ENCODE data around the gene CEP350. TPM values are rescaled to one million over a fixed set of nuclear protein-coding genes. Genes with fewer than 3 reads are reported as not detected.

Gene CEP350
- total RNA-seq, 1 experiment from 2014 or later, result 27.6 TPM

DNA sequence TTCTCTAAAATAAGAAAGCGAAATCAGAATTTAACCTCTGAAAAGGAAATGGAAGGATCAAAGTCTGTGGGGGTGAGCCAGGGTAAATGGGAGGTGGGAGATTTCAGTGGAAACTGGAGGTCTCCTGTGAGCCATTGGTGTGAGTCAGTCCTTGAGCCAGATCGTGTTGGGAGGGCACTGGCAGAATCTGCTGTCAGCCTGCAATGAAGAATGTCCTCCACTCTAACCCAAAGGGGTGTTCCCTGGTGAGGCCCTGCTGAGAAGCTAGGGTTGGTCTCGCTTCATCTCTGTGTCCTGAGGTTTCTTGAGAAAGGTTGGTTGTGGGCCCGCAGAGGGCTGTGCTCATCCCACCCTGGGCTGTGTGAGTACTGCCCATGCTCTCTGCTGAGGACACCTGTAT is 202.5 kb downstream of the CEP350 start:
- Histone ChIP-seq H3K27ac (ENCODE audit: low read depth, low read length) (no peak overlapping the region), H3K79me2 (ENCODE audit: insufficient read depth, low read length) (peaks cover 43% of the 10 kb centered on the region), H3K9me3 (ENCODE audit: control insufficient read depth in 1 of 2, insufficient read depth in 1 of 2, low read depth in 1 of 2, low read length in 2 of 2) (no peaks in the 10 kb centered on the region), H3K4me1 (ENCODE audit: control insufficient read depth in 1 of 2, insufficient read depth in 2 of 2, low read length in 2 of 2) (peaks cover 2 to 30% of the 10 kb centered on the region in 2 experiments; a peak in 3 of 4 replicates), H2AFZ (ENCODE audit: low read depth, low read length, poor library complexity, severe bottlenecking) (no peak overlapping the region), H3K9ac (ENCODE audit: low read length) (no peak overlapping the region), H3K36me3 (ENCODE audit: control insufficient read depth in 1 of 2, insufficient read depth in 2 of 2, low read length in 2 of 2) (no peaks in the 10 kb centered on the region), H3K4me3 (replicated peaks in 1 of 2; ENCODE audit: low read depth in 1 of 2, low read length in 2 of 2) (no peak overlapping the region), H4K20me1 (ENCODE audit: insufficient read depth) (no peaks in the 10 kb centered on the region), H3K27me3 (ENCODE audit: insufficient read depth, low read length) (no peaks in the 10 kb centered on the region), H3K4me2 (ENCODE audit: low read length) (no peak overlapping the region), H3K9me2 (ENCODE audit: insufficient read depth) (no peaks in the 10 kb centered on the region)
- RAD21 ChIA-PET (ENCODE audit: low non-redundant PET in 1 of 2, low total read pairs in 2 of 2, uncharacterized antibody in 2 of 2, unreplicated experiment in 2 of 2), result no interaction called here
- CTCF ChIA-PET, result interaction anchor here (0.9 kb wide), 1 partner anchor 12 kb away, joined by 3 read pairs; no protein-coding TSS in a partner anchor
- DNase-seq (ENCODE audit: low read depth, low spot score) (no peak), ATAC-seq (no peak)
- TF ChIP-seq EZH2 (IDR thresholded peaks at IDR 0.05) (no peak), POLR2A (IDR thresholded peaks at IDR 0.05; ENCODE audit: borderline replicate concordance, extremely low read depth, insufficient read depth, insufficient read length) (no peak), RAD21 (IDR thresholded peaks at IDR 0.05; ENCODE audit: low read depth) (no peak), CBX3 (IDR thresholded peaks at IDR 0.05; ENCODE audit: low read depth) (no peak), CEBPB (IDR thresholded peaks at IDR 0.05; ENCODE audit: low read depth) (no peak), TCF7L2 (IDR thresholded peaks at IDR 0.05; ENCODE audit: borderline replicate concordance, extremely low read depth, insufficient read depth, insufficient read length) (no peak), POLR2AphosphoS5 (IDR thresholded peaks at IDR 0.05; ENCODE audit: low read depth, low read length) (no peak), SRF (IDR thresholded peaks at IDR 0.05; ENCODE audit: low read depth) (no peak), FOSL1 (IDR thresholded peaks at IDR 0.05; ENCODE audit: low read depth) (no peak), YY1 (IDR thresholded peaks at IDR 0.05; ENCODE audit: extremely low read depth, insufficient replicate concordance, low read depth, low read length) (no peak), ELF1 (IDR thresholded peaks at IDR 0.05; ENCODE audit: borderline replicate concordance, low read depth) (no peak), EGR1 (IDR thresholded peaks at IDR 0.05; ENCODE audit: low read depth) (no peak), ZNF274 (IDR thresholded peaks at IDR 0.05; ENCODE audit: low read depth, low read length) (no peak), EZH2phosphoT487 (IDR thresholded peaks at IDR 0.05; ENCODE audit: borderline replicate concordance) (no peak), JUND (IDR thresholded peaks at IDR 0.05) (no peak)
- TF ChIP-seq, protein P1, sequence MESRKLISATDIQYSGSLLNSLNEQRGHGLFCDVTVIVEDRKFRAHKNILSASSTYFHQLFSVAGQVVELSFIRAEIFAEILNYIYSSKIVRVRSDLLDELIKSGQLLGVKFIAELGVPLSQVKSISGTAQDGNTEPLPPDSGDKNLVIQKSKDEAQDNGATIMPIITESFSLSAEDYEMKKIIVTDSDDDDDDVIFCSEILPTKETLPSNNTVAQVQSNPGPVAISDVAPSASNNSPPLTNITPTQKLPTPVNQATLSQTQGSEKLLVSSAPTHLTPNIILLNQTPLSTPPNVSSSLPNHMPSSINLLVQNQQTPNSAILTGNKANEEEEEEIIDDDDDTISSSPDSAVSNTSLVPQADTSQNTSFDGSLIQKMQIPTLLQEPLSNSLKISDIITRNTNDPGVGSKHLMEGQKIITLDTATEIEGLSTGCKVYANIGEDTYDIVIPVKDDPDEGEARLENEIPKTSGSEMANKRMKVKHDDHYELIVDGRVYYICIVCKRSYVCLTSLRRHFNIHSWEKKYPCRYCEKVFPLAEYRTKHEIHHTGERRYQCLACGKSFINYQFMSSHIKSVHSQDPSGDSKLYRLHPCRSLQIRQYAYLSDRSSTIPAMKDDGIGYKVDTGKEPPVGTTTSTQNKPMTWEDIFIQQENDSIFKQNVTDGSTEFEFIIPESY (IDR thresholded peaks at IDR 0.05; ENCODE audit: extremely low read depth, insufficient replicate concordance, low read length), result no peak
- TF ChIP-seq, protein P2, sequence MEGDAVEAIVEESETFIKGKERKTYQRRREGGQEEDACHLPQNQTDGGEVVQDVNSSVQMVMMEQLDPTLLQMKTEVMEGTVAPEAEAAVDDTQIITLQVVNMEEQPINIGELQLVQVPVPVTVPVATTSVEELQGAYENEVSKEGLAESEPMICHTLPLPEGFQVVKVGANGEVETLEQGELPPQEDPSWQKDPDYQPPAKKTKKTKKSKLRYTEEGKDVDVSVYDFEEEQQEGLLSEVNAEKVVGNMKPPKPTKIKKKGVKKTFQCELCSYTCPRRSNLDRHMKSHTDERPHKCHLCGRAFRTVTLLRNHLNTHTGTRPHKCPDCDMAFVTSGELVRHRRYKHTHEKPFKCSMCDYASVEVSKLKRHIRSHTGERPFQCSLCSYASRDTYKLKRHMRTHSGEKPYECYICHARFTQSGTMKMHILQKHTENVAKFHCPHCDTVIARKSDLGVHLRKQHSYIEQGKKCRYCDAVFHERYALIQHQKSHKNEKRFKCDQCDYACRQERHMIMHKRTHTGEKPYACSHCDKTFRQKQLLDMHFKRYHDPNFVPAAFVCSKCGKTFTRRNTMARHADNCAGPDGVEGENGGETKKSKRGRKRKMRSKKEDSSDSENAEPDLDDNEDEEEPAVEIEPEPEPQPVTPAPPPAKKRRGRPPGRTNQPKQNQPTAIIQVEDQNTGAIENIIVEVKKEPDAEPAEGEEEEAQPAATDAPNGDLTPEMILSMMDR (IDR thresholded peaks at IDR 0.05 in 2 of 3, conservative IDR thresholded peaks at IDR 0.05 in 1 of 3; ENCODE audit: borderline replicate concordance in 1 of 3, insufficient read depth in 1 of 3, low read depth in 2 of 3, low read length in 2 of 3), result no peak
- TF ChIP-seq, protein P3, sequence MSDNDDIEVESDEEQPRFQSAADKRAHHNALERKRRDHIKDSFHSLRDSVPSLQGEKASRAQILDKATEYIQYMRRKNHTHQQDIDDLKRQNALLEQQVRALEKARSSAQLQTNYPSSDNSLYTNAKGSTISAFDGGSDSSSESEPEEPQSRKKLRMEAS (IDR thresholded peaks at IDR 0.05), result no peak
- TF ChIP-seq, protein P4, sequence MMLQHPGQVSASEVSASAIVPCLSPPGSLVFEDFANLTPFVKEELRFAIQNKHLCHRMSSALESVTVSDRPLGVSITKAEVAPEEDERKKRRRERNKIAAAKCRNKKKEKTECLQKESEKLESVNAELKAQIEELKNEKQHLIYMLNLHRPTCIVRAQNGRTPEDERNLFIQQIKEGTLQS (IDR thresholded peaks at IDR 0.05), result no peak
- TF ChIP-seq, protein P5, sequence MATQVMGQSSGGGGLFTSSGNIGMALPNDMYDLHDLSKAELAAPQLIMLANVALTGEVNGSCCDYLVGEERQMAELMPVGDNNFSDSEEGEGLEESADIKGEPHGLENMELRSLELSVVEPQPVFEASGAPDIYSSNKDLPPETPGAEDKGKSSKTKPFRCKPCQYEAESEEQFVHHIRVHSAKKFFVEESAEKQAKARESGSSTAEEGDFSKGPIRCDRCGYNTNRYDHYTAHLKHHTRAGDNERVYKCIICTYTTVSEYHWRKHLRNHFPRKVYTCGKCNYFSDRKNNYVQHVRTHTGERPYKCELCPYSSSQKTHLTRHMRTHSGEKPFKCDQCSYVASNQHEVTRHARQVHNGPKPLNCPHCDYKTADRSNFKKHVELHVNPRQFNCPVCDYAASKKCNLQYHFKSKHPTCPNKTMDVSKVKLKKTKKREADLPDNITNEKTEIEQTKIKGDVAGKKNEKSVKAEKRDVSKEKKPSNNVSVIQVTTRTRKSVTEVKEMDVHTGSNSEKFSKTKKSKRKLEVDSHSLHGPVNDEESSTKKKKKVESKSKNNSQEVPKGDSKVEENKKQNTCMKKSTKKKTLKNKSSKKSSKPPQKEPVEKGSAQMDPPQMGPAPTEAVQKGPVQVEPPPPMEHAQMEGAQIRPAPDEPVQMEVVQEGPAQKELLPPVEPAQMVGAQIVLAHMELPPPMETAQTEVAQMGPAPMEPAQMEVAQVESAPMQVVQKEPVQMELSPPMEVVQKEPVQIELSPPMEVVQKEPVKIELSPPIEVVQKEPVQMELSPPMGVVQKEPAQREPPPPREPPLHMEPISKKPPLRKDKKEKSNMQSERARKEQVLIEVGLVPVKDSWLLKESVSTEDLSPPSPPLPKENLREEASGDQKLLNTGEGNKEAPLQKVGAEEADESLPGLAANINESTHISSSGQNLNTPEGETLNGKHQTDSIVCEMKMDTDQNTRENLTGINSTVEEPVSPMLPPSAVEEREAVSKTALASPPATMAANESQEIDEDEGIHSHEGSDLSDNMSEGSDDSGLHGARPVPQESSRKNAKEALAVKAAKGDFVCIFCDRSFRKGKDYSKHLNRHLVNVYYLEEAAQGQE (IDR thresholded peaks at IDR 0.05; ENCODE audit: low read depth), result no peak
- intact Hi-C loops (cut with micrococcal nuclease), result no loop called here
- BruUV-seq (replicated peaks), result no TSS peak
- POLR2A ChIA-PET, result no interaction called here

Measured in HCT116 (cell line).